Measurements from ENCODE around the gene VPS26B.

DNA sequence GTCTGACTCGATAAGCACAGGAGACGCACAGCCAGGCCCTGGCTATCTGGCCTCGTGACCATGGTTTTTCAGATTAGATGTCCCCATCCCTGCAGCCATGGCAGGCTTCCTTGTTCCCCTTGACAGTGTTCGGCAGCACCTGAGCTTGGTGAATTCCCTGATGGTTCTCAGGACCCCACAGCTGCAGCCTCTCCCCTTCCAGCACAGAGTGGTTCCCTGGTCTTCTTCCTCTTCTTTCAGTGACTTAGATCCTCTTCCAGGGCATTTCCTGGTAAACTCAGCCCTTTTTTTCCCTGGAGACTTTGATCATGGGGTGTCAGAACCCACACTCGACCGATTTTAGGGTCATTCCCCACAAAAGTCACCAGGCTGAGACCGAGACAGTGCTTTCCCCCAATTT lies 66.2 kb downstream of the VPS26B start:
- no peak for TF ChIP-seq CTCF (IDR thresholded peaks at IDR 0.05; ENCODE audit: insufficient read depth, low read length)
- no peak for TF ChIP-seq POLR2AphosphoS5 (IDR thresholded peaks at IDR 0.05; ENCODE audit: low read depth)
- TF ChIP-seq REST (IDR thresholded peaks at IDR 0.05; ENCODE audit: insufficient replicate concordance, low read depth): no peak
- TF ChIP-seq GABPA (IDR thresholded peaks at IDR 0.05; ENCODE audit: low read depth): no peak
